Stimulated activated effector memory CD8-positive, alpha-beta T cell treated with anti-CD3 and anti-CD28 coated beads, Interleukin-12 subunit alpha, Interleukin-12 subunit beta, amount 100 ng/mL, for 72 hours (primary cell): Measurements from ENCODE around the gene UFD1.

Experiments
- ATAC-seq: fragments of 150-1000 bp; cut with Tn5 transposase; 2 replicates; pipeline ENCODE4 v1.10.0; 2021
- DNase-seq, 2 donors: peaks; one replicate each; pipeline ENCODE4 v3.0.0; 2021 to 2022; ENCODE audit warnings: low spot score in 2 of 2
- H3K27ac Mint-ChIP-seq: one replicate; pipeline ENCODE4 v1.8.0; 2022; ENCODE audit warnings: mild to moderate bottlenecking, mixed read lengths
- H3K36me3 Mint-ChIP-seq: one replicate; pipeline ENCODE4 v1.8.0; 2022; ENCODE audit warnings: mild to moderate bottlenecking, mixed read lengths
- H3K4me1 Mint-ChIP-seq: one replicate; pipeline ENCODE4 v1.8.0; 2022; ENCODE audit warnings: mixed read lengths
- H3K4me3 Mint-ChIP-seq: one replicate; pipeline ENCODE4 v1.8.0; 2022; ENCODE audit warnings: mild to moderate bottlenecking, mixed read lengths
- H3K9me3 Mint-ChIP-seq: one replicate; pipeline ENCODE4 v1.8.0; 2022; ENCODE audit warnings: mixed read lengths

The UFD1 gene

GRCh38 chr22:19472233-19472632 is 6.8 kb downstream of the UFD1 start:
- Mint-ChIP-seq H3K4me3 (no peak overlapping the region), H3K4me1 (peaks cover 25% of the 10 kb centered on the region), H3K27ac (no peak overlapping the region), H3K9me3 (no peaks in the 10 kb centered on the region), H3K36me3 (peaks cover 83% of the 10 kb centered on the region)
- ATAC-seq (no peak), DNase-seq (no peak)

- no peak for ATAC-seq
- peaks cover 89% of the 10 kb centered on the region for H3K36me3 Mint-ChIP-seq
Observed at GRCh38 chr22:19471572-19471971, 7.4 kb downstream of the UFD1 start.

GRCh38 chr22:19470010-19470409 is 9.0 kb downstream of the UFD1 start:
- peaks cover 97% of the 10 kb centered on the region for H3K36me3 Mint-ChIP-seq
- H3K4me3 Mint-ChIP-seq: no peak overlapping the region
- no peaks in the 10 kb centered on the region for H3K9me3 Mint-ChIP-seq
- DNase-seq (no peak), ATAC-seq (no peak)
- H3K4me1 Mint-ChIP-seq: peaks cover 19% of the 10 kb centered on the region
- no peak overlapping the region for H3K27ac Mint-ChIP-seq

More at GRCh38 chr22:19471572-19471971, 7.4 kb downstream of the UFD1 start:
- no peaks in the 10 kb centered on the region for H3K9me3 Mint-ChIP-seq
- no peak for DNase-seq
- peaks cover 22% of the 10 kb centered on the region for H3K4me1 Mint-ChIP-seq
- no peak overlapping the region for H3K4me3 Mint-ChIP-seq
- no peak overlapping the region for H3K27ac Mint-ChIP-seq

GRCh38 chr22:19469421-19469820 is 9.6 kb downstream of the UFD1 start:
- Mint-ChIP-seq H3K4me3 (no peak overlapping the region), H3K9me3 (no peaks in the 10 kb centered on the region), H3K36me3 (peaks cover 97% of the 10 kb centered on the region), H3K27ac (peak overlapping the region; percentile 67), H3K4me1 (peaks cover 19% of the 10 kb centered on the region)
- no peak for ATAC-seq
- DNase-seq: no peak

- H3K27ac Mint-ChIP-seq: peak overlapping the region; percentile 32
- DNase-seq (no peak), ATAC-seq (no peak)
- no peak overlapping the region for H3K4me3 Mint-ChIP-seq
- H3K4me1 Mint-ChIP-seq: peaks cover 10% of the 10 kb centered on the region
- no peaks in the 10 kb centered on the region for H3K9me3 Mint-ChIP-seq
- peaks cover 95% of the 10 kb centered on the region for H3K36me3 Mint-ChIP-seq
Observed at GRCh38 chr22:19467912-19468311, 11.1 kb downstream of the UFD1 start.

- Mint-ChIP-seq H3K36me3 (peaks cover 97% of the 10 kb centered on the region), H3K27ac (peak overlapping the region; percentile 32)
- ATAC-seq: no peak
Observed at GRCh38 chr22:19466848-19467752, 11.9 kb downstream of the UFD1 start.

GRCh38 chr22:19466126-19466716 is 12.8 kb downstream of the UFD1 start:
- Mint-ChIP-seq H3K36me3 (peaks cover 97% of the 10 kb centered on the region), H3K4me3 (no peak overlapping the region), H3K9me3 (no peaks in the 10 kb centered on the region), H3K27ac (no peak overlapping the region), H3K4me1 (peaks cover 10% of the 10 kb centered on the region)
- ATAC-seq: no peak
- DNase-seq: no peak

More at GRCh38 chr22:19466848-19467752, 11.9 kb downstream of the UFD1 start:
- no peaks in the 10 kb centered on the region for H3K9me3 Mint-ChIP-seq
- H3K4me1 Mint-ChIP-seq: peaks cover 10% of the 10 kb centered on the region
- H3K4me3 Mint-ChIP-seq: no peak overlapping the region
- DNase-seq: no peak

GRCh38 chr22:19464975-19465374 is 14.0 kb downstream of the UFD1 start:
- H3K27ac Mint-ChIP-seq: peak overlapping the region; percentile 50
- no peak overlapping the region for H3K4me3 Mint-ChIP-seq
- no peak for ATAC-seq
- no peak for DNase-seq
- peaks cover 10% of the 10 kb centered on the region for H3K4me1 Mint-ChIP-seq
- no peaks in the 10 kb centered on the region for H3K9me3 Mint-ChIP-seq
- peaks cover 97% of the 10 kb centered on the region for H3K36me3 Mint-ChIP-seq

GRCh38 chr22:19464546-19464945 is 14.4 kb downstream of the UFD1 start:
- H3K9me3 Mint-ChIP-seq: no peaks in the 10 kb centered on the region
- peak overlapping the region; percentile 50 for H3K27ac Mint-ChIP-seq
- no peak overlapping the region for H3K4me3 Mint-ChIP-seq
- no peak for DNase-seq
- H3K36me3 Mint-ChIP-seq: peaks cover 97% of the 10 kb centered on the region
- H3K4me1 Mint-ChIP-seq: peaks cover 10% of the 10 kb centered on the region
- ATAC-seq: no peak

GRCh38 chr22:19463491-19464469 is 15.2 kb downstream of the UFD1 start:
- ATAC-seq (no peak), DNase-seq (no peak)
- no peak overlapping the region for H3K27ac Mint-ChIP-seq
- H3K4me1 Mint-ChIP-seq: peaks cover 4% of the 10 kb centered on the region
- H3K9me3 Mint-ChIP-seq: no peaks in the 10 kb centered on the region
- H3K4me3 Mint-ChIP-seq: no peak overlapping the region
- H3K36me3 Mint-ChIP-seq: peaks cover 96% of the 10 kb centered on the region

GRCh38 chr22:19463008-19463407 is 16.0 kb downstream of the UFD1 start:
- ATAC-seq: no peak
- no peak overlapping the region for H3K4me3 Mint-ChIP-seq
- no peak overlapping the region for H3K27ac Mint-ChIP-seq
- peaks cover 4% of the 10 kb centered on the region for H3K4me1 Mint-ChIP-seq
- no peaks in the 10 kb centered on the region for H3K9me3 Mint-ChIP-seq
- H3K36me3 Mint-ChIP-seq: peaks cover 95% of the 10 kb centered on the region
- no peak for DNase-seq

GRCh38 chr22:19461506-19461905 is 17.5 kb downstream of the UFD1 start:
- no peak overlapping the region for H3K4me3 Mint-ChIP-seq
- DNase-seq: no peak
- H3K4me1 Mint-ChIP-seq: peaks cover 4% of the 10 kb centered on the region
- peak overlapping the region; percentile 18 for H3K27ac Mint-ChIP-seq
- H3K9me3 Mint-ChIP-seq: no peaks in the 10 kb centered on the region
- no peak for ATAC-seq
- peaks cover 95% of the 10 kb centered on the region for H3K36me3 Mint-ChIP-seq

GRCh38 chr22:19460036-19460435 is 19.0 kb downstream of the UFD1 start:
- H3K36me3 Mint-ChIP-seq: peaks cover 95% of the 10 kb centered on the region
- DNase-seq (no peak), ATAC-seq (no peak)
- no peaks in the 10 kb centered on the region for H3K4me1 Mint-ChIP-seq
- no peaks in the 10 kb centered on the region for H3K9me3 Mint-ChIP-seq
- H3K4me3 Mint-ChIP-seq: no peak overlapping the region
- no peak overlapping the region for H3K27ac Mint-ChIP-seq

- Mint-ChIP-seq H3K9me3 (no peaks in the 10 kb centered on the region), H3K36me3 (peaks cover 97% of the 10 kb centered on the region), H3K4me3 (no peak overlapping the region), H3K4me1 (no peaks in the 10 kb centered on the region), H3K27ac (no peak overlapping the region)
- ATAC-seq: no peak
- DNase-seq: no peak
Observed at GRCh38 chr22:19457828-19458428, 21.1 kb downstream of the UFD1 start.

GRCh38 chr22:19456541-19456940 is 22.5 kb downstream of the UFD1 start:
- Mint-ChIP-seq H3K4me1 (no peaks in the 10 kb centered on the region), H3K4me3 (no peak overlapping the region), H3K27ac (peak overlapping the region; percentile 88), H3K9me3 (no peaks in the 10 kb centered on the region), H3K36me3 (peaks cover 98% of the 10 kb centered on the region)
- DNase-seq: no peak
- no peak for ATAC-seq
